ENCODE results near the gene FGF12. TPM values are rescaled to one million over a fixed set of nuclear protein-coding genes. Genes with fewer than 3 reads are reported as not detected.

FGF12 gene
- total RNA-seq, 3 donors from 2014 or later, result 0.44 to 2.1 (median 0.66) TPM

GRCh38 chr3:192399767-192400166, 327.6 kb downstream of the FGF12 start:
- H3K36me3 ChIP-seq, result no peaks in the 10 kb centered on the region

GRCh38 chr3:192397012-192397411, 330.3 kb downstream of the FGF12 start:
- no peak for DNase-seq (ENCODE audit: low spot score in 2 of 2)
- H3K4me1 ChIP-seq, result no peaks in the 10 kb centered on the region
- TF ChIP-seq POLR2A (IDR thresholded peaks at IDR 0.05) (no peak), POLR2AphosphoS5 (IDR thresholded peaks at IDR 0.05) (no peak), CTCF (IDR thresholded peaks at IDR 0.05) (no peak)
- no peaks in the 10 kb centered on the region for H3K36me3 ChIP-seq
- no peaks in the 10 kb centered on the region for H3K9me3 ChIP-seq
- intact Hi-C loops (cut with DNase I; ENCODE audit: low total_unique reads), result loop anchor here (5.0 kb wide), 1 partner anchor 635 kb away; no protein-coding TSS in a partner anchor
- no peak overlapping the region for H3K4me3 ChIP-seq
- H3K27me3 ChIP-seq, result no peaks in the 10 kb centered on the region
- H3K27ac ChIP-seq, result no peak overlapping the region

More at GRCh38 chr3:192399767-192400166, 327.6 kb downstream of the FGF12 start:
- no peak overlapping the region for H3K27ac ChIP-seq
- intact Hi-C loops (cut with DNase I; ENCODE audit: low total_unique reads), result loop anchor here (5.0 kb wide), 1 partner anchor 633 kb away; no protein-coding TSS in a partner anchor
- DNase-seq (ENCODE audit: low spot score in 2 of 2), result no peak
- TF ChIP-seq CTCF (IDR thresholded peaks at IDR 0.05), result no peak
- H3K4me1 ChIP-seq, result no peaks in the 10 kb centered on the region
- no peak overlapping the region for H3K4me3 ChIP-seq
- H3K27me3 ChIP-seq, result no peaks in the 10 kb centered on the region
- H3K9me3 ChIP-seq, result no peaks in the 10 kb centered on the region

GRCh38 chr3:192395506-192395905, 331.8 kb downstream of the FGF12 start:
- TF ChIP-seq POLR2AphosphoS5 (IDR thresholded peaks at IDR 0.05) (no peak), POLR2A (IDR thresholded peaks at IDR 0.05) (no peak)
- intact Hi-C loops (cut with DNase I; ENCODE audit: low total_unique reads), result loop anchor here (5.0 kb wide), 1 partner anchor 637 kb away; no protein-coding TSS in a partner anchor
- Histone ChIP-seq H3K36me3 (no peaks in the 10 kb centered on the region), H3K27me3 (no peaks in the 10 kb centered on the region), H3K4me1 (no peaks in the 10 kb centered on the region), H3K27ac (no peak overlapping the region), H3K4me3 (no peak overlapping the region), H3K9me3 (no peaks in the 10 kb centered on the region)
- no peak for DNase-seq (ENCODE audit: low spot score in 2 of 2)

- no peaks in the 10 kb centered on the region for H3K36me3 ChIP-seq
- no peaks in the 10 kb centered on the region for H3K27me3 ChIP-seq
- intact Hi-C loops (cut with DNase I; ENCODE audit: low total_unique reads), result no loop called here
- H3K4me3 ChIP-seq, result no peak overlapping the region
- DNase-seq (ENCODE audit: low spot score in 2 of 2), result no peak
- TF ChIP-seq POLR2AphosphoS5 (IDR thresholded peaks at IDR 0.05) (no peak), POLR2A (IDR thresholded peaks at IDR 0.05) (no peak), CTCF (IDR thresholded peaks at IDR 0.05) (no peak)
- no peak overlapping the region for H3K27ac ChIP-seq
- H3K9me3 ChIP-seq, result no peaks in the 10 kb centered on the region
- no peaks in the 10 kb centered on the region for H3K4me1 ChIP-seq
These were observed 334.4 kb downstream of the FGF12 start for GRCh38 chr3:192392986-192393385.

- H3K27ac ChIP-seq, result no peak overlapping the region
- TF ChIP-seq CTCF (IDR thresholded peaks at IDR 0.05) (no peak), POLR2A (IDR thresholded peaks at IDR 0.05) (no peak), POLR2AphosphoS5 (IDR thresholded peaks at IDR 0.05) (no peak)
- intact Hi-C loops (cut with DNase I; ENCODE audit: low total_unique reads), result no loop called here
- no peak overlapping the region for H3K4me3 ChIP-seq
- H3K9me3 ChIP-seq, result no peaks in the 10 kb centered on the region
- no peak for DNase-seq (ENCODE audit: low spot score in 2 of 2)
- no peaks in the 10 kb centered on the region for H3K4me1 ChIP-seq
- H3K27me3 ChIP-seq, result no peaks in the 10 kb centered on the region
- H3K36me3 ChIP-seq, result no peaks in the 10 kb centered on the region
These were observed 344.5 kb downstream of the FGF12 start for GRCh38 chr3:192382861-192383260.

- no peaks in the 10 kb centered on the region for H3K36me3 ChIP-seq
- intact Hi-C loops (cut with DNase I; ENCODE audit: low total_unique reads), result no loop called here
These were observed 353.8 kb downstream of the FGF12 start for GRCh38 chr3:192373586-192373985.

More at GRCh38 chr3:192373586-192373985, 353.8 kb downstream of the FGF12 start:
- Histone ChIP-seq H3K4me3 (no peak overlapping the region), H3K27me3 (no peaks in the 10 kb centered on the region), H3K9me3 (no peaks in the 10 kb centered on the region), H3K4me1 (no peaks in the 10 kb centered on the region), H3K27ac (no peak overlapping the region)
- no peak for DNase-seq (ENCODE audit: low spot score in 2 of 2)
- TF ChIP-seq POLR2A (IDR thresholded peaks at IDR 0.05) (no peak), CTCF (IDR thresholded peaks at IDR 0.05) (no peak), POLR2AphosphoS5 (IDR thresholded peaks at IDR 0.05) (no peak)

All from breast epithelium (tissue), 4 donors.